WTC11 (cell line): Measurements from ENCODE around the gene PPP1R12B.

ENCODE experiments used
- SMAD4 ChIP-seq: sonication (generic); formaldehyde crosslinking; IDR thresholded peaks from 2 replicates; pipeline ENCODE4 v1.8.0; 2022; ENCODE audit warnings: mild to moderate bottlenecking, missing genetic modification reagents
- TEAD1 ChIP-seq: sonication (generic); formaldehyde crosslinking; IDR thresholded peaks from 2 replicates; pipeline ENCODE4 v1.8.0; 2022; ENCODE audit warnings: mild to moderate bottlenecking, missing genetic modification reagents
- TEAD4 ChIP-seq: sonication (generic); formaldehyde crosslinking; IDR thresholded peaks from 2 replicates; pipeline ENCODE4 v1.8.0; 2022; ENCODE audit warnings: mild to moderate bottlenecking, missing genetic modification reagents
- TF ChIP-seq, protein P1 (sequence below): fragments of 200-600 bp; IDR thresholded peaks from 2 replicates; pipeline ENCODE4 v1.8.0; 2022; ENCODE audit warnings: antibody characterized with exemption
- TF ChIP-seq, protein P2 (sequence below): sonication (generic); formaldehyde crosslinking; IDR thresholded peaks from 2 replicates; pipeline ENCODE4 v1.8.0; 2022; ENCODE audit warnings: missing genetic modification reagents
- TF ChIP-seq, protein P3 (sequence below): sonication (generic); formaldehyde crosslinking; IDR thresholded peaks from 2 replicates; pipeline ENCODE4 v1.8.1; 2023; ENCODE audit warnings: mild to moderate bottlenecking, moderate library complexity, missing genetic modification reagents

DNA sequence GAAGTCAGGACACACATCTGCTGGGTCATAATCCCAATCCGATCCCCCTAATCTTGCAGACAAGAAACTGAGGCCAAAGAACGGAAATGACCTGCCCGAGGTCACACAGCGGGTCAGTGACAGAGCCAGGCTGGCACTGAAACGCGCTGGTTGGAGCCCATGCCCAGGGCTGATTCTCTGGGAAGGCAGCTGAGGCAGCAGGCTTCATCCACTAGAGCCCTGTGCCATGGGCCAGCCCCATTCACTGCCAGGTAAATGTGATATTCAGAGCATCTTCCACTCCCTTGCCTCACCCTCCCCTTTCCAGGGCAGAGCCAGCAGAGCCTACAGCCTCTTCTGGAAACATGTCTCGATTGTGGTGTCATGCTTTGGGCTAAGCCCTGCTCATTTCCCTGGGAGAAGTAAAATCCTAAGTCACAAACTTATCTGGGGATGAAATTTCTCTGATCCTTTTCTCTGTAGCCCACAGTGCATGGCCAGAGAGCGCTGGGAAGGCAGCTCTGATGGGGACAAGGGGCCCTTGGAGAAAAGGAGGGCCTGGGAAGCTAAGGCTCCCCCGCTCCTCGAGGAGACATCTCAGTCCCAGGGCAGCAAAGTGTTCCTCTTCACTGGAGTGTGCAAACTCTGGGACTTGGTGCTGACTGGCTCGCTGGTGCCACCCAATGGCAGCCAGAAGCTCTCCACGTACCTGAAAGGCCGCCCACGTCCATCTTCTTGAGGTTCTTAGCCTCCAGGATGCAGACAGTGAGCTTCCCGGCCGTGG is 251.4 kb downstream of the PPP1R12B start:
- TF ChIP-seq TEAD1 (CRISPR knock-in tag) (no peak), SMAD4 (CRISPR knock-in tag) (no peak), TEAD4 (CRISPR knock-in tag) (no peak)
- TF ChIP-seq, protein P1, sequence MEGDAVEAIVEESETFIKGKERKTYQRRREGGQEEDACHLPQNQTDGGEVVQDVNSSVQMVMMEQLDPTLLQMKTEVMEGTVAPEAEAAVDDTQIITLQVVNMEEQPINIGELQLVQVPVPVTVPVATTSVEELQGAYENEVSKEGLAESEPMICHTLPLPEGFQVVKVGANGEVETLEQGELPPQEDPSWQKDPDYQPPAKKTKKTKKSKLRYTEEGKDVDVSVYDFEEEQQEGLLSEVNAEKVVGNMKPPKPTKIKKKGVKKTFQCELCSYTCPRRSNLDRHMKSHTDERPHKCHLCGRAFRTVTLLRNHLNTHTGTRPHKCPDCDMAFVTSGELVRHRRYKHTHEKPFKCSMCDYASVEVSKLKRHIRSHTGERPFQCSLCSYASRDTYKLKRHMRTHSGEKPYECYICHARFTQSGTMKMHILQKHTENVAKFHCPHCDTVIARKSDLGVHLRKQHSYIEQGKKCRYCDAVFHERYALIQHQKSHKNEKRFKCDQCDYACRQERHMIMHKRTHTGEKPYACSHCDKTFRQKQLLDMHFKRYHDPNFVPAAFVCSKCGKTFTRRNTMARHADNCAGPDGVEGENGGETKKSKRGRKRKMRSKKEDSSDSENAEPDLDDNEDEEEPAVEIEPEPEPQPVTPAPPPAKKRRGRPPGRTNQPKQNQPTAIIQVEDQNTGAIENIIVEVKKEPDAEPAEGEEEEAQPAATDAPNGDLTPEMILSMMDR = peak; percentile 52; the same call in 1 of the 2 replicates
- TF ChIP-seq, protein P2, sequence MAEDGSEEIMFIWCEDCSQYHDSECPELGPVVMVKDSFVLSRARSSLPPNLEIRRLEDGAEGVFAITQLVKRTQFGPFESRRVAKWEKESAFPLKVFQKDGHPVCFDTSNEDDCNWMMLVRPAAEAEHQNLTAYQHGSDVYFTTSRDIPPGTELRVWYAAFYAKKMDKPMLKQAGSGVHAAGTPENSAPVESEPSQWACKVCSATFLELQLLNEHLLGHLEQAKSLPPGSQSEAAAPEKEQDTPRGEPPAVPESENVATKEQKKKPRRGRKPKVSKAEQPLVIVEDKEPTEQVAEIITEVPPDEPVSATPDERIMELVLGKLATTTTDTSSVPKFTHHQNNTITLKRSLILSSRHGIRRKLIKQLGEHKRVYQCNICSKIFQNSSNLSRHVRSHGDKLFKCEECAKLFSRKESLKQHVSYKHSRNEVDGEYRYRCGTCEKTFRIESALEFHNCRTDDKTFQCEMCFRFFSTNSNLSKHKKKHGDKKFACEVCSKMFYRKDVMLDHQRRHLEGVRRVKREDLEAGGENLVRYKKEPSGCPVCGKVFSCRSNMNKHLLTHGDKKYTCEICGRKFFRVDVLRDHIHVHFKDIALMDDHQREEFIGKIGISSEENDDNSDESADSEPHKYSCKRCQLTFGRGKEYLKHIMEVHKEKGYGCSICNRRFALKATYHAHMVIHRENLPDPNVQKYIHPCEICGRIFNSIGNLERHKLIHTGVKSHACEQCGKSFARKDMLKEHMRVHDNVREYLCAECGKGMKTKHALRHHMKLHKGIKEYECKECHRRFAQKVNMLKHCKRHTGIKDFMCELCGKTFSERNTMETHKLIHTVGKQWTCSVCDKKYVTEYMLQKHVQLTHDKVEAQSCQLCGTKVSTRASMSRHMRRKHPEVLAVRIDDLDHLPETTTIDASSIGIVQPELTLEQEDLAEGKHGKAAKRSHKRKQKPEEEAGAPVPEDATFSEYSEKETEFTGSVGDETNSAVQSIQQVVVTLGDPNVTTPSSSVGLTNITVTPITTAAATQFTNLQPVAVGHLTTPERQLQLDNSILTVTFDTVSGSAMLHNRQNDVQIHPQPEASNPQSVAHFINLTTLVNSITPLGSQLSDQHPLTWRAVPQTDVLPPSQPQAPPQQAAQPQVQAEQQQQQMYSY (CRISPR knock-in tag) = no peak
- TF ChIP-seq, protein P3, sequence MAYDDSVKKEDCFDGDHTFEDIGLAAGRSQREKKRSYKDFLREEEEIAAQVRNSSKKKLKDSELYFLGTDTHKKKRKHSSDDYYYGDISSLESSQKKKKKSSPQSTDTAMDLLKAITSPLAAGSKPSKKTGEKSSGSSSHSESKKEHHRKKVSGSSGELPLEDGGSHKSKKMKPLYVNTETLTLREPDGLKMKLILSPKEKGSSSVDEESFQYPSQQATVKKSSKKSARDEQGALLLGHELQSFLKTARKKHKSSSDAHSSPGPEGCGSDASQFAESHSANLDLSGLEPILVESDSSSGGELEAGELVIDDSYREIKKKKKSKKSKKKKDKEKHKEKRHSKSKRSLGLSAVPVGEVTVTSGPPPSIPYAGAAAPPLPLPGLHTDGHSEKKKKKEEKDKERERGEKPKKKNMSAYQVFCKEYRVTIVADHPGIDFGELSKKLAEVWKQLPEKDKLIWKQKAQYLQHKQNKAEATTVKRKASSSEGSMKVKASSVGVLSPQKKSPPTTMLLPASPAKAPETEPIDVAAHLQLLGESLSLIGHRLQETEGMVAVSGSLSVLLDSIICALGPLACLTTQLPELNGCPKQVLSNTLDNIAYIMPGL (CRISPR knock-in tag) = no peak
